NCI-H748 (cell line): Measurements from ENCODE around the gene RHOXF2.
A peak's percentile ranks its signal among the peaks of the same experiment; 100 is the strongest.
"Not testable (repeated sequence)": the region's sequence is repeated elsewhere in the genome, so short reads cannot be mapped to it uniquely, and the experiment has no call there.

Source experiments
- DNase-seq: peaks from one replicate; lab custom pipeline; 2025; ENCODE audit not compliant: unreplicated experiment; lab: John Stamatoyannopoulos, UW

The RHOXF2 gene

GRCh38 chrX:120196626-120197283 is 38.3 kb downstream of the RHOXF2 start:
- not testable (repeated sequence) for DNase-seq

DNA sequence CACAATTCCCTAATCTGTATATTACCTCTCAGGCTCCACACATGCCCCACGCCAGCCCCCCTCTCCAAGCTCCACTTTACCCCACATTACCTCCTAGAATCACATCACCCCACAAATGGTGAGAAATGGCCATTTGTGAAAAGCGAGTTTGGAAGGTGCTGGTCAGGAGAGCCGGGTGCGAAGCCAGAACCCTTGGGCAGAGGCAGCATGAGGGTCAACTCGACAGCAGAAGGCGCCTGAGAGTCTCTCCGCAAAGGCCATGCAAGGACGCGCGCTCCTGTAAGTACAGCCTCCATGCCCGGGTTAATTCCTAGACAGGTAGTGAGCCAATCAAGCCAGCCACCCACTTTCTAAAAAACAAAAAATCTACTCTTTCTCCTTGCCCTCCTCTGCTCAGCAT is 42.4 kb downstream of the RHOXF2 start:
- no peak for DNase-seq

GRCh38 chrX:120205816-120206753 is 47.7 kb downstream of the RHOXF2 start:
- no peak for DNase-seq

GRCh38 chrX:120207009-120207605 is 48.7 kb downstream of the RHOXF2 start:
- DNase-seq: no peak

DNA sequence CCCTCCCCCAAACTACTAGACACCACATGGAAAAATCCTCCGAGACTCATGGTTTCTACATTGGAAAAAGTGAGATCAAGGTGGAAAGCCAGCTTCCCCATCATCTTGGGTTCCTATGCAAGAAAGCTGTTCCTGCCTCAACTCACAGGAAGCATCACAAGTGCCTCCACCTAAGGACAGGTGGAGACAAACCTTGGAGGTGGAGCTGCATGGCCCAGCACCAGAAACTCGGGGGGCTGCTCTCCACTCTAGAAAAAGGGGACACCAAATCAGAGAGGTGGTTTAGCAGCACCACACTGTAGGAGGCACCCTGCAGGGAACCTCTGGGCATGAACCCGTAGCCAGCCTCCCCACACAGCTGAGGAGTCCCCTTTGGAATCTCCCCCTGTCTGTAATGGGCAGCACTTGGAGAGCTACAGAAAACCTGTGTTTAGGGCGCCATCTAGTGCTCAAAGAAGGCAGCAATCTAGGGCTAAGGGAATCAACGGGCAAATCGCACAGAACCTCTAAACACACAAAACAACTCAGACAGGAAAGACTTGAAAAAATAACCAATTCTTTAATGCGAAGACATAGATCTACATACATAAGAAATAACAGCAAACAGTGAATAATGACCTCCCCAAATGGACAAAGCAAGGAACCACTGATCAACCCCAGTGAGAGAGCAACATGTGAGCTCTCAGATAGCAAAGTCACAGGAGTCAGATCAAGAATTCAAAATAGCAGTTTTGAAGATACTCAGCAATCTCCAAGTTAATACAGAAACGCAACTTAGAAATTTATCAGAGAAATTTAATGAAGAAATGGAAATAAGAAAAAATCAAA is 55.2 kb downstream of the RHOXF2 start:
- peak; percentile 68 for DNase-seq
